ENCODE measurements around the gene NUDT14. TPM values are rescaled to one million over a fixed set of nuclear protein-coding genes. Genes with fewer than 3 reads are reported as not detected.

The NUDT14 gene
- total RNA-seq, 6 experiments from 2014 or later = 9.0 to 27.4 (median 11.4) TPM

- DNase-seq = peak in 2 of 3 donors; percentile 15 to 20
- WGBS (ENCODE audit: insufficient coverage, low coverage, low lambda C conversion rate, missing lambda C conversion rate) = 92% methylated on average over 4 of the region's 7 CpGs
Observed at GRCh38 chr14:105140581-105140980, 40.5 kb downstream of the NUDT14 start.

GRCh38 chr14:105139831-105140239 is 41.3 kb downstream of the NUDT14 start:
- Histone ChIP-seq H3K27ac (no peak overlapping the region), H3K4me1 (no peaks in the 10 kb centered on the region), H3K36me3 (no peaks in the 10 kb centered on the region), H3K9me3 (peaks cover 0 to 9% (median 0%) of the 10 kb centered on the region in 4 donors), H3K27me3 (no peaks in the 10 kb centered on the region), H3K4me3 (no peak overlapping the region)
- TF ChIP-seq POLR2A (IDR thresholded peaks at IDR 0.05) (no peak), CTCF (IDR thresholded peaks at IDR 0.05) (no peak)
- 90% methylated on average over 1 of the region's 5 CpGs for WGBS (ENCODE audit: insufficient coverage, low coverage, low lambda C conversion rate, missing lambda C conversion rate)
- intact Hi-C loops (cut with DNase I) = no loop called here
- ATAC-seq (no peak), DNase-seq (peak in 2 of 3 donors; percentile 13 to 15)

More at GRCh38 chr14:105140581-105140980, 40.5 kb downstream of the NUDT14 start:
- no peak for ATAC-seq
- Histone ChIP-seq H3K27ac (no peak overlapping the region), H3K9me3 (peaks cover 0 to 9% (median 0%) of the 10 kb centered on the region in 4 donors), H3K36me3 (no peaks in the 10 kb centered on the region), H3K4me3 (no peak overlapping the region), H3K27me3 (no peaks in the 10 kb centered on the region), H3K4me1 (no peaks in the 10 kb centered on the region)
- intact Hi-C loops (cut with DNase I) = no loop called here
- TF ChIP-seq POLR2A (IDR thresholded peaks at IDR 0.05) (no peak), CTCF (IDR thresholded peaks at IDR 0.05) (no peak)

GRCh38 chr14:105139212-105139825 is 41.8 kb downstream of the NUDT14 start:
- Histone ChIP-seq H3K36me3 (no peaks in the 10 kb centered on the region), H3K4me1 (no peaks in the 10 kb centered on the region), H3K4me3 (no peak overlapping the region), H3K9me3 (peaks cover 0 to 9% (median 0%) of the 10 kb centered on the region in 4 donors), H3K27ac (no peak overlapping the region), H3K27me3 (no peaks in the 10 kb centered on the region)
- intact Hi-C loops (cut with DNase I) = no loop called here
- TF ChIP-seq POLR2A (IDR thresholded peaks at IDR 0.05) = no peak
- no peak for TF ChIP-seq CTCF (IDR thresholded peaks at IDR 0.05)
- DNase-seq (peak in 2 of 3 donors; percentile 24 to 28), ATAC-seq (no peak)
- WGBS (ENCODE audit: insufficient coverage, low coverage, low lambda C conversion rate, missing lambda C conversion rate) = no CpG with 5 or more reads among the region's 10 CpGs

DNA sequence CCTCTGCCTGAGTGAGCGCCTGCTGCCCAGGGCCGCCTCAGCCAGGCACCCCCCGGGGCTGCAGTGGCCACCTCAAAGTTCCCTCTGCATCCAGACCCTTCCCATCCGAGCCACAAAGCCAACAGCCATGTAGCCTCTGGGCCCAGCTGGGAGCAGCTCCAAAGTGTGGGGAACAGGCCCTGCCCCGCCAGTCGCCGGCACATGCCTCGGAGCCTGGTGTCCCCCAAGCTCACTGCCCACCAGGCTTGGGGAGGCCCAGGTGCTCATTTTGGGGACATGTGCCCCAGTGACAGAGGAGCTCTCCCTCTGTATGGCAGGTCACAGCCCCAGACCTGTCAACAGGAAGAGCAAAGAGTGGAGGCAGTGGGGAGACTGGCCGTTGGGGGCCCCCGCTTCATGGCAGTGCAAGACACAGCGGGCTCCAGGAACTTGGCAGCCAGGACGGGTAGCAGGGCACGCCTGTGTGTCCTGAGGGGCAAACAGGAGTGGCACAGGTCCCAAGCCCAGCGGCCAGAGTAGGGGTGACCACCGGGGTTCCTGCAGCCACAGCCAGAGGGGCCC is 42.5 kb downstream of the NUDT14 start:
- ATAC-seq (peak in 1 of 4 donors; percentile 5), DNase-seq (peak in 2 of 3 donors; percentile 27 to 35)
- H3K4me1 ChIP-seq = no peaks in the 10 kb centered on the region
- 93% methylated on average over 3 of the region's 15 CpGs for WGBS (ENCODE audit: insufficient coverage, low coverage, low lambda C conversion rate, missing lambda C conversion rate)
- H3K27me3 ChIP-seq = no peaks in the 10 kb centered on the region
- no peaks in the 10 kb centered on the region for H3K36me3 ChIP-seq
- TF ChIP-seq POLR2A (IDR thresholded peaks at IDR 0.05) (no peak), CTCF (IDR thresholded peaks at IDR 0.05) (no peak)
- peaks cover 0 to 9% (median 0%) of the 10 kb centered on the region in 4 donors for H3K9me3 ChIP-seq
- intact Hi-C loops (cut with DNase I) = no loop called here
- H3K4me3 ChIP-seq = no peak overlapping the region
- no peak overlapping the region for H3K27ac ChIP-seq
